Measurements from ENCODE around the gene SEPTIN2. TPM values are rescaled to one million over a fixed set of nuclear protein-coding genes. Genes with fewer than 3 reads are reported as not detected.
"Not testable (repeated sequence)": the region's sequence is repeated elsewhere in the genome, so short reads cannot be mapped to it uniquely, and the experiment has no call there.

The SEPTIN2 gene
- total RNA-seq, 4 donors from 2014 or later: 175 to 281 (median 193) TPM

DNA sequence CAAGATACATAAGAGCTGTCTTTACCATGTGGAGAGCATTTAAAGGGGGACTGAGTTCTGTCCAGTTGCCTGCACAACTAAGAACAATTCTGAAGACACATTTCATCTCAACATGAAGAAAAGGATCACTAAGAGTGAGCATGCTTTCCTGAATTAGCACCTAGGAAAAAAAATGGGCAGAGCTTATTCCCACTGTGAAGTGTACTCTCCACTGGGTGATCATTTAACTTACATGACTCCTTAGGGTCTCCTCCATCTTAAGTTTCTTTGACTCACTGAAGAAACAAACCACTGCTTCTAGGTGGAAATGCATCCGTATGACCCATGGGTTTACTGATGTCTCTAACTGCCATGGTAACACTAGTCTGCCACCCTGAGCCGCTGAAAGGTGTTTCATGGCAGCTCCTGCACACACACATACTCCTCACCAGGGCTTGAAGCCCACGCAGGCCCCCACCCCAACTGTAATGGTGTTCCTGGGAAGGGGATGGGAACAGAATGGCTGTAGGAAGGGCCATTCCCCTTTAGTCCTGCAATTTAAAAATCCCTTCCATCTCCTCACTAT lies 27.3 kb upstream of the SEPTIN2 start:
- Histone ChIP-seq H3K9me3 (no peaks in the 10 kb centered on the region), H3K4me3 (no peak overlapping the region), H3K36me3 (peaks cover 0 to 3% (median 0%) of the 10 kb centered on the region in 3 donors), H3K27me3 (no peaks in the 10 kb centered on the region), H3K4me1 (peaks cover 0 to 9% (median 0%) of the 10 kb centered on the region in 4 donors), H3K27ac (no peak overlapping the region)
- DNase-seq: no peak
- TF ChIP-seq POLR2A (IDR thresholded peaks at IDR 0.05): no peak
- TF ChIP-seq, protein P1, sequence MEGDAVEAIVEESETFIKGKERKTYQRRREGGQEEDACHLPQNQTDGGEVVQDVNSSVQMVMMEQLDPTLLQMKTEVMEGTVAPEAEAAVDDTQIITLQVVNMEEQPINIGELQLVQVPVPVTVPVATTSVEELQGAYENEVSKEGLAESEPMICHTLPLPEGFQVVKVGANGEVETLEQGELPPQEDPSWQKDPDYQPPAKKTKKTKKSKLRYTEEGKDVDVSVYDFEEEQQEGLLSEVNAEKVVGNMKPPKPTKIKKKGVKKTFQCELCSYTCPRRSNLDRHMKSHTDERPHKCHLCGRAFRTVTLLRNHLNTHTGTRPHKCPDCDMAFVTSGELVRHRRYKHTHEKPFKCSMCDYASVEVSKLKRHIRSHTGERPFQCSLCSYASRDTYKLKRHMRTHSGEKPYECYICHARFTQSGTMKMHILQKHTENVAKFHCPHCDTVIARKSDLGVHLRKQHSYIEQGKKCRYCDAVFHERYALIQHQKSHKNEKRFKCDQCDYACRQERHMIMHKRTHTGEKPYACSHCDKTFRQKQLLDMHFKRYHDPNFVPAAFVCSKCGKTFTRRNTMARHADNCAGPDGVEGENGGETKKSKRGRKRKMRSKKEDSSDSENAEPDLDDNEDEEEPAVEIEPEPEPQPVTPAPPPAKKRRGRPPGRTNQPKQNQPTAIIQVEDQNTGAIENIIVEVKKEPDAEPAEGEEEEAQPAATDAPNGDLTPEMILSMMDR (IDR thresholded peaks at IDR 0.05): no peak

DNA sequence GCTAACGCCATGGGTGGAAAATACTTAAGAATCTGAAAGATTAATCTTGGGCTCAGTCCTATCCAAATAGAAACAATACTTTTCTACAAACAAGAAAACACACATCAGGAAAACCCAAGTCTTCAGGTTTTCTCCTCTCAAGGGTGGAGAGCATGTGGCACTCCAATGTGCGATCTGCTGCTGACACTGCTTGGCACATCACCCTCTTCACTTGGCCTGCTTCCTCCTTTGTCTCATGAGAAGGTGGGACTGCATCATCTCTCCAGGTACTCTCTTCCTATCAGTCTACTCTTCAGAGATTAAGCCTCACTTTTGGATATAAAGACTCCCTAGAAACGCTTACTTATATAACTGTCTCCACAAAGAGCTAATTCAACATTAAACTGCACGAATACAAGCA lies 26.7 kb upstream of the SEPTIN2 start:
- DNase-seq: no peak
- TF ChIP-seq POLR2A (IDR thresholded peaks at IDR 0.05): no peak
- TF ChIP-seq, protein P1 (IDR thresholded peaks at IDR 0.05): no peak
- no peaks in the 10 kb centered on the region for H3K9me3 ChIP-seq
- no peak overlapping the region for H3K27ac ChIP-seq
- no peaks in the 10 kb centered on the region for H3K27me3 ChIP-seq
- peaks cover 0 to 3% (median 0%) of the 10 kb centered on the region in 3 donors for H3K36me3 ChIP-seq
- H3K4me3 ChIP-seq: no peak overlapping the region
- H3K4me1 ChIP-seq: peaks cover 0 to 9% (median 0%) of the 10 kb centered on the region in 4 donors

DNA sequence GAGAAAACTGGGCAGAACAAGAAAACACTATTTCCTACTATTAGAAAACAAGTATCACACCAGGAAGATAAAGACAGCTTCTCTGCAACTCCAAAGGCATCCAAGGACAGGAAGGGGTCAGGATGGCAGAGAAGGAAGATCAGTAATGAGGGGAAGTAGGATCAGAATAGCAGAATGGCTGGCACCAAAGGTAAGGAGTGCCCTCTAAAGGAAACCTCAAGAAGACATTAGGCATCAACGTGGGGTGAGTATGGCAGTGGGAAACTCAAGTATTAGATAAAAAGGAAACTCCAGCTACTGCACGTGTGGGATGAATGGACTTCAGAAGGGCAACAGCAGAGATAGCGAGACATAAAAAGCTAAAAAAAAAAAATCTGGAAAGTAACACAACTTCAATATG lies 26.1 kb upstream of the SEPTIN2 start:
- DNase-seq: no peak
- TF ChIP-seq, protein P1 (IDR thresholded peaks at IDR 0.05): no peak
- no peak for TF ChIP-seq POLR2A (IDR thresholded peaks at IDR 0.05)
- H3K4me3 ChIP-seq: no peak overlapping the region
- no peaks in the 10 kb centered on the region for H3K27me3 ChIP-seq
- H3K9me3 ChIP-seq: no peaks in the 10 kb centered on the region
- H3K36me3 ChIP-seq: peaks cover 0 to 3% (median 0%) of the 10 kb centered on the region in 3 donors
- no peak overlapping the region for H3K27ac ChIP-seq
- H3K4me1 ChIP-seq: peaks cover 0 to 9% (median 0%) of the 10 kb centered on the region in 4 donors

DNA sequence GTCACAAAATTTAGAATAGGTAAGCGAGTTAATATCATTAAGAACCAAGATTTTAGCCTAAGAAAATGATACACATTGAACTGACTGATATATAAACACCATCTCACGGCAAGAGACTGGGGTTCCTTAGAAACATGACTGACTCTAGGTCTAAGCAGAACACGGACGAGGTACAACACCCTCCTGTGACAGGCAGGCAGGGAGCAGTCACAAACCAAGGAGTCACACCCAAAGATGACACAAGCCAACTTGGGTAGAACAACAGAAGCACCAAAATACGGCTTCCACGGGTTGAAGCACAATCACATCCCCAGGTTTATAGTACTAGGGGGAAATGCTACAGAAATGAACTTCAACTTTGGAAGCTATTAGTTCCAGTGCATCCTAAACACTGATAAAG lies 24.6 kb upstream of the SEPTIN2 start:
- no peak for DNase-seq
- no peaks in the 10 kb centered on the region for H3K9me3 ChIP-seq
- no peak for TF ChIP-seq POLR2A (IDR thresholded peaks at IDR 0.05)
- TF ChIP-seq, protein P1 (IDR thresholded peaks at IDR 0.05): no peak
- H3K27me3 ChIP-seq: no peaks in the 10 kb centered on the region
- no peak overlapping the region for H3K27ac ChIP-seq
- H3K36me3 ChIP-seq: no peaks in the 10 kb centered on the region
- no peaks in the 10 kb centered on the region for H3K4me1 ChIP-seq
- H3K4me3 ChIP-seq: no peak overlapping the region

DNA sequence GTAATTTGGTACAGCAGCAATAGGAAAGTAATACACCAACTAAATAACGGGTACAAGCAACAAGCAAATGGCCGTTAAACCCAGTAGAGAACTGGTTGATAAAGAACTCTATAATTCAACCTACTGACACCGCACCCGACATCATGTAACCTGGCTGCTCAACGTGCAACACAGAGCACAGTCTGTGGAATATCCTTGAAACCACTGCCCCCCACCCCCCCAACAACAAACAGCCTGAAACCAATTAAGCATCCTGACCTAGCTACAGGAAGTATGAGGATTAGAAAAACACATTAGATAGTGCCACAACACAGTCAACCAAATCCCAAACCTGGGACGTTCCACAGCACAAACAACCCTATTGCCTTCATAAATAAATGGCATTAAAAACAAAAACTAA lies 23.7 kb upstream of the SEPTIN2 start:
- Histone ChIP-seq H3K4me3 (no peak overlapping the region), H3K9me3 (no peaks in the 10 kb centered on the region), H3K27me3 (no peaks in the 10 kb centered on the region), H3K27ac (no peak overlapping the region), H3K4me1 (no peaks in the 10 kb centered on the region), H3K36me3 (no peaks in the 10 kb centered on the region)
- no peak for DNase-seq
- TF ChIP-seq POLR2A (IDR thresholded peaks at IDR 0.05): no peak
- TF ChIP-seq, protein P1 (IDR thresholded peaks at IDR 0.05): no peak

DNA sequence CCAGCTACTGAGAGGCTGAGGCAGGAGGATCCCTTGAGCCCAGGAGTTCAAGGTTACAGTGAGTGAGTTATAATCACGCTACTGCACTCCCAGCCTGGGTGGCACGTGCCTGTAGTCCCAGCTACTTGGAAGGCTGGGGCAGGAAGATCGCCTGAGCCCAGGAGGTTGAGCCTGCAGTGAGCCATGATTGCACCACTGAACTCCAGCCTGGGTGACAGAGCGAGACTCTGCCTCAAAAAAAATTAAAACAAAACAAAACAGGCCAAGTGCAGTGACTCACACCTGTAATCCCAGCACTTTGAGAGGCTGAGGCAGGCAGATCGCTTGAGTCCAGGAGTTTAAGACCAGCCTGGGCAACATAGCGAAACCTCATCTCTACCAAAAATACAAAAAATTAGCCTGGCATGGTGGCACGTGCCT lies 22.3 kb upstream of the SEPTIN2 start:
- H3K4me1 ChIP-seq, DNase-seq, H3K27ac ChIP-seq, H3K4me3 ChIP-seq, H3K36me3 ChIP-seq, H3K27me3 ChIP-seq, H3K9me3 ChIP-seq: not testable (repeated sequence)
